Lower leg skin (tissue), 4 donors: ENCODE results near the gene OLFML3. TPM values are rescaled to one million over a fixed set of nuclear protein-coding genes. Genes with fewer than 3 reads are reported as not detected.
A peak's percentile ranks its signal among the peaks of the same experiment; 100 is the strongest.

ENCODE experiments used
- DNase-seq, 2 donors: peaks; one replicate each; pipeline ENCODE4 v3.0.0-alpha.2; 2019; ENCODE audit warnings: low spot score in 2 of 2
- H3K4me3 ChIP-seq: fragments of 200-600 bp; sonication (generic); 2 replicates; pipeline ENCODE4 v1.5.1; 2017; ENCODE audit warnings: mild to moderate bottlenecking, low read depth; ENCODE audit not compliant: poor library complexity, severe bottlenecking
- POLR2A ChIP-seq, 2 donors: fragments of 450-650 bp; IDR thresholded peaks; one replicate each; pipeline ENCODE4 v1.6.1; 2016 to 2017; ENCODE audit warnings: antibody characterized with exemption in 2 of 2, mild to moderate bottlenecking in 1 of 2, moderate library complexity in 1 of 2
- WGBS, 2 donors: methylation state at CpG; one replicate each; pipeline ENCODE4 v1.1.5; 2018; 5-methylcytosine and 5-hydroxymethylcytosine counted together
- intact Hi-C: fragments of 100-400 bp; cut with DNase I; formaldehyde crosslinking; loops from one replicate; pipeline ENCODE4 v1.15.0; 2023; ENCODE audit warnings: low total_unique reads
- total RNA-seq, 4 donors: library from RNA; depleted of rRNA; stranded (reverse); fragments of >200 nt; gene quantifications; one replicate each; pipeline ENCODE4 v1.1.0, GENCODE V29; 2016
- TF ChIP-seq, protein P1 (sequence below), 3 donors: fragments of 450-650 bp; IDR thresholded peaks; one replicate each; pipeline ENCODE4 v1.5.1; 2016; ENCODE audit warnings: antibody characterized with exemption in 3 of 3, mild to moderate bottlenecking in 3 of 3, moderate library complexity in 2 of 3

OLFML3 gene
- total RNA-seq, 4 donors from 2014 or later: 3.7 to 57.9 (median 15.9) TPM

GRCh38 chr1:113993766-113994165, 14.5 kb downstream of the OLFML3 start:
- intact Hi-C loops: no loop called here
- TF ChIP-seq POLR2A (IDR thresholded peaks at IDR 0.05): no peak
- TF ChIP-seq, protein P1, sequence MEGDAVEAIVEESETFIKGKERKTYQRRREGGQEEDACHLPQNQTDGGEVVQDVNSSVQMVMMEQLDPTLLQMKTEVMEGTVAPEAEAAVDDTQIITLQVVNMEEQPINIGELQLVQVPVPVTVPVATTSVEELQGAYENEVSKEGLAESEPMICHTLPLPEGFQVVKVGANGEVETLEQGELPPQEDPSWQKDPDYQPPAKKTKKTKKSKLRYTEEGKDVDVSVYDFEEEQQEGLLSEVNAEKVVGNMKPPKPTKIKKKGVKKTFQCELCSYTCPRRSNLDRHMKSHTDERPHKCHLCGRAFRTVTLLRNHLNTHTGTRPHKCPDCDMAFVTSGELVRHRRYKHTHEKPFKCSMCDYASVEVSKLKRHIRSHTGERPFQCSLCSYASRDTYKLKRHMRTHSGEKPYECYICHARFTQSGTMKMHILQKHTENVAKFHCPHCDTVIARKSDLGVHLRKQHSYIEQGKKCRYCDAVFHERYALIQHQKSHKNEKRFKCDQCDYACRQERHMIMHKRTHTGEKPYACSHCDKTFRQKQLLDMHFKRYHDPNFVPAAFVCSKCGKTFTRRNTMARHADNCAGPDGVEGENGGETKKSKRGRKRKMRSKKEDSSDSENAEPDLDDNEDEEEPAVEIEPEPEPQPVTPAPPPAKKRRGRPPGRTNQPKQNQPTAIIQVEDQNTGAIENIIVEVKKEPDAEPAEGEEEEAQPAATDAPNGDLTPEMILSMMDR (IDR thresholded peaks at IDR 0.05): no peak
- 83% methylated on average over 2 of the region's 2 CpGs; no CpG with 5 or more reads in 1 of the 2 donors for WGBS, 2 donors
- H3K4me3 ChIP-seq: no peak overlapping the region
- DNase-seq: no peak

GRCh38 chr1:113995382-113995781, 16.1 kb downstream of the OLFML3 start:
- intact Hi-C loops: no loop called here
- WGBS, 2 donors: 88 to 98% methylated on average over 2 of the region's 2 CpGs
- TF ChIP-seq POLR2A (IDR thresholded peaks at IDR 0.05): no peak
- TF ChIP-seq, protein P1 (IDR thresholded peaks at IDR 0.05): no peak
- DNase-seq: no peak
- no peak overlapping the region for H3K4me3 ChIP-seq

DNA sequence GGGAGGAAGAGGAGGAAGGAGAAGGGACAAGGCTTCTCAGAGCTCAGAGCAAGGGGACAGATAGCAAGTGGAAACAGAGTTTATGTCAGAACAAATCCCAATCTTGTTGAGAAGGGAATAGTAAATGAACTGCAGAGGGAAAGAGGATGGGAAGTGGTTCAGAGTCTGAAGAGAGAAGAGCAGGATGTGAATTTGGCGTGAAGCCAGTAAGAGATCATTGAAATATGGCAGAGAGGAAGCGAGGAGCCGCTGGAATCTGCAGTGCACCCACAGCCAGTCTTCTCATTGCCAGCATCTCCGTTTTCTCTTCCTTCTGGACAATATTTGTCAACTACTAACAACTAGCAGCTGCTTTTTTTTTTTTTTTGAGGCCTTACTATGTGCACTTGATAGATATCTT, 19.1 kb downstream of the OLFML3 start:
- DNase-seq: peak in 1 of 2 donors; percentile 3
- TF ChIP-seq, protein P1 (IDR thresholded peaks at IDR 0.05): no peak
- no peak for TF ChIP-seq POLR2A (IDR thresholded peaks at IDR 0.05)
- 8 to 16% methylated on average over 4 of the region's 4 CpGs for WGBS, 2 donors
- intact Hi-C loops: no loop called here
- H3K4me3 ChIP-seq: no peak overlapping the region

GRCh38 chr1:113999233-113999632, 20.0 kb downstream of the OLFML3 start:
- TF ChIP-seq POLR2A (IDR thresholded peaks at IDR 0.05): no peak
- TF ChIP-seq, protein P1 (IDR thresholded peaks at IDR 0.05): no peak
- H3K4me3 ChIP-seq: no peak overlapping the region
- no peak for DNase-seq
- WGBS, 2 donors: 87 to 89% methylated on average over 2 of the region's 2 CpGs
- intact Hi-C loops: no loop called here

- peak in 1 of 2 donors; percentile 3 for DNase-seq
- WGBS, 2 donors: 80 to 88% methylated on average over 2 of the region's 2 CpGs
- TF ChIP-seq POLR2A (IDR thresholded peaks at IDR 0.05): no peak
- TF ChIP-seq, protein P1 (IDR thresholded peaks at IDR 0.05): no peak
- intact Hi-C loops: no loop called here
- H3K4me3 ChIP-seq: no peak overlapping the region
These were observed 20.5 kb downstream of the OLFML3 start for GRCh38 chr1:113999799-114000198.

- DNase-seq: peak in 1 of 2 donors; percentile 25
- TF ChIP-seq, protein P1 (IDR thresholded peaks at IDR 0.05): no peak
- no peak for TF ChIP-seq POLR2A (IDR thresholded peaks at IDR 0.05)
- intact Hi-C loops: no loop called here
- H3K4me3 ChIP-seq: no peak overlapping the region
These were observed 21.1 kb downstream of the OLFML3 start for GRCh38 chr1:114000406-114000805.
